Left ventricle myocardium inferior (tissue), 1 donor: ENCODE results near the gene RPL11. TPM values are rescaled to one million over a fixed set of nuclear protein-coding genes. Genes with fewer than 3 reads are reported as not detected.
"Not testable (repeated sequence)": the region's sequence is repeated elsewhere in the genome, so short reads cannot be mapped to it uniquely, and the experiment has no call there.

Experiments used
- DNase-seq: peaks from one replicate; pipeline ENCODE4 v3.0.0-alpha.2; 2020
- H3K27ac ChIP-seq: fragments of 200-600 bp; replicated peaks from 2 replicates; pipeline ENCODE4 v1.8.0; 2021
- H3K27me3 ChIP-seq: fragments of 200-600 bp; 2 replicates; pipeline ENCODE4 v1.8.0; 2021; ENCODE audit warnings: low read depth
- H3K36me3 ChIP-seq: fragments of 200-600 bp; 2 replicates; pipeline ENCODE4 v1.8.0; 2021
- H3K4me1 ChIP-seq: fragments of 200-600 bp; 2 replicates; pipeline ENCODE4 v1.8.0; 2021
- H3K4me3 ChIP-seq: fragments of 200-600 bp; 2 replicates; pipeline ENCODE4 v1.8.0; 2021; ENCODE audit warnings: mild to moderate bottlenecking, moderate library complexity
- H3K9me3 ChIP-seq: fragments of 200-600 bp; replicated peaks from 2 replicates; pipeline ENCODE4 v1.8.0; 2021
- intact Hi-C: fragments of 100-400 bp; cut with micrococcal nuclease; formaldehyde crosslinking; loops from one replicate; pipeline ENCODE4 v1.11.0; 2022
- total RNA-seq: library from RNA; stranded (reverse); fragmentation: NEBNext Ultra II Directional; extraction: Animal tissue kit (Norgen Biotek cat#: 25700); gene quantifications from one replicate; pipeline ENCODE4 v1.2.1, GENCODE V29; 2021
- TF ChIP-seq, protein P1 (sequence below): fragments of 200-600 bp; IDR thresholded peaks from 2 replicates; pipeline ENCODE4 v1.8.0; 2021; ENCODE audit warnings: antibody characterized with exemption, mild to moderate bottlenecking, borderline replicate concordance
- donor health status: DM: no; HTN: yes; CAD: no; lungs with severe emphysema.

Gene RPL11
- total RNA-seq, 1 donor from 2014 or later = 684 TPM

GRCh38 chr1:23673086-23673813 lies 18.4 kb upstream of the RPL11 start:
- intact Hi-C loops = no loop called here
- Histone ChIP-seq H3K27ac (no peak overlapping the region), H3K9me3 (no peaks in the 10 kb centered on the region), H3K27me3 (peaks cover 15% of the 10 kb centered on the region), H3K4me3 (no peak overlapping the region), H3K4me1 (no peaks in the 10 kb centered on the region), H3K36me3 (no peaks in the 10 kb centered on the region)
- DNase-seq = no peak
- TF ChIP-seq, protein P1, sequence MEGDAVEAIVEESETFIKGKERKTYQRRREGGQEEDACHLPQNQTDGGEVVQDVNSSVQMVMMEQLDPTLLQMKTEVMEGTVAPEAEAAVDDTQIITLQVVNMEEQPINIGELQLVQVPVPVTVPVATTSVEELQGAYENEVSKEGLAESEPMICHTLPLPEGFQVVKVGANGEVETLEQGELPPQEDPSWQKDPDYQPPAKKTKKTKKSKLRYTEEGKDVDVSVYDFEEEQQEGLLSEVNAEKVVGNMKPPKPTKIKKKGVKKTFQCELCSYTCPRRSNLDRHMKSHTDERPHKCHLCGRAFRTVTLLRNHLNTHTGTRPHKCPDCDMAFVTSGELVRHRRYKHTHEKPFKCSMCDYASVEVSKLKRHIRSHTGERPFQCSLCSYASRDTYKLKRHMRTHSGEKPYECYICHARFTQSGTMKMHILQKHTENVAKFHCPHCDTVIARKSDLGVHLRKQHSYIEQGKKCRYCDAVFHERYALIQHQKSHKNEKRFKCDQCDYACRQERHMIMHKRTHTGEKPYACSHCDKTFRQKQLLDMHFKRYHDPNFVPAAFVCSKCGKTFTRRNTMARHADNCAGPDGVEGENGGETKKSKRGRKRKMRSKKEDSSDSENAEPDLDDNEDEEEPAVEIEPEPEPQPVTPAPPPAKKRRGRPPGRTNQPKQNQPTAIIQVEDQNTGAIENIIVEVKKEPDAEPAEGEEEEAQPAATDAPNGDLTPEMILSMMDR = no peak

GRCh38 chr1:23679815-23680214 lies 11.8 kb upstream of the RPL11 start:
- intact Hi-C loops = no loop called here
- Histone ChIP-seq H3K27me3 (peaks cover 67% of the 10 kb centered on the region), H3K9me3 (no peaks in the 10 kb centered on the region), H3K4me3 (no peak overlapping the region), H3K4me1 (no peaks in the 10 kb centered on the region), H3K27ac (no peak overlapping the region), H3K36me3 (no peaks in the 10 kb centered on the region)
- TF ChIP-seq, protein P1 = no peak
- no peak for DNase-seq

DNA sequence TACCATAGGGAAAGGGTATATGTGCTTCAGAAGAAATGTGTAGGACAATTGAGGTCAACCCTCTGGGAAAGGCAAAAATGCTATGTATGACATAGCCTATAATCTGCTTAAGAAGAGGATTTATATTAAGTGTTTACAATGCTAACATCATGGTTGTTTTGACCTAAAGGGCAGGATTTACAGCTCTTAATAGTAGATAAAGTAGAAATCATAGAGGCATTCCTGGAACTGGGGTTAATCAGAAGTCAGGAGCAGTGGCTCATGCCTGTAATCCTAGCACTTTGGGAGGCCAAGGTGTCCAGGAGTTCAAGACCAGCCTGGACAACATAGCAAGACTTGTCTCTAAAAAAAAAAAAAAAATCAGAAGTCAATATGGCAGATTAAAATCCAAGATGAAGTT lies 8.7 kb upstream of the RPL11 start:
- TF ChIP-seq, protein P1 = no peak

GRCh38 chr1:23684415-23684814 lies 7.2 kb upstream of the RPL11 start:
- Histone ChIP-seq H3K27me3 (peaks cover 42% of the 10 kb centered on the region), H3K4me1 (no peaks in the 10 kb centered on the region), H3K36me3 (no peaks in the 10 kb centered on the region), H3K4me3 (no peak overlapping the region), H3K27ac (no peak overlapping the region), H3K9me3 (peaks cover 6% of the 10 kb centered on the region)
- intact Hi-C loops = no loop called here
- DNase-seq = no peak
- TF ChIP-seq, protein P1 = no peak

More for the DNA sequence above, 8.7 kb upstream of the RPL11 start:
- Histone ChIP-seq H3K27me3 (peaks cover 53% of the 10 kb centered on the region), H3K9me3 (no peaks in the 10 kb centered on the region), H3K27ac (no peak overlapping the region), H3K36me3 (no peaks in the 10 kb centered on the region), H3K4me3 (no peak overlapping the region), H3K4me1 (no peaks in the 10 kb centered on the region)
- intact Hi-C loops = no loop called here
- no peak for DNase-seq

DNA sequence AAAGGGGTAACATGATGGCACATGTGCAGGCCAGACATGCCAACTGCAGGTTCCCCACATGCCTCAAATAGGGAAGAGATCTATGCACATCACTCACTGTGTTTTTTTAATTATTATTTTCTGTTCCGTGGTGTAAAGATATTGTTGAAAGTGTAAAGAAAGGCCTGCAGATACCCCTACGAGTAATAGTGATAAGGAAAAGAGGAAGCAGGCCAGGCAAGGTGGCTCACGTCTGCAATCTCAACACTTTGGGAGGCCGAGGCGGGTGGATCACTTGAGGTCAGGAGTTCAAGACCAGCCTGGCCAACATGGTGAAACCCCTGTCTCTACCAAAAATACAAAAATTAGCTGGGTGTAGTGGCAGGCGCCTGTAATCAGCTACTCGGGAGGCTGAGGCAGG lies 6.4 kb upstream of the RPL11 start:
- H3K4me3 ChIP-seq, DNase-seq, H3K36me3 ChIP-seq, H3K4me1 ChIP-seq, intact Hi-C loops, H3K27ac ChIP-seq, H3K9me3 ChIP-seq: not testable (repeated sequence)
- H3K27me3 ChIP-seq = peaks cover 35% of the 10 kb centered on the region

- DNase-seq, H3K27ac ChIP-seq, H3K4me3 ChIP-seq, H3K36me3 ChIP-seq, H3K9me3 ChIP-seq, intact Hi-C loops: not testable (repeated sequence)
- Histone ChIP-seq H3K27me3 (peaks cover 11% of the 10 kb centered on the region), H3K4me1 (peaks cover 15% of the 10 kb centered on the region)
Measured at GRCh38 chr1:23687680-23688079, 3.9 kb upstream of the RPL11 start.

GRCh38 chr1:23688281-23688680 lies 3.3 kb upstream of the RPL11 start:
- DNase-seq, intact Hi-C loops, H3K9me3 ChIP-seq, H3K4me3 ChIP-seq, H3K36me3 ChIP-seq, H3K27ac ChIP-seq, H3K27me3 ChIP-seq: not testable (repeated sequence)
- peaks cover 21% of the 10 kb centered on the region for H3K4me1 ChIP-seq
